ENCODE results near the gene HERPUD1. TPM values are rescaled to one million over a fixed set of nuclear protein-coding genes. Genes with fewer than 3 reads are reported as not detected.

The HERPUD1 gene
- total and polyA plus RNA-seq, 2 of the 13 experiments (the other 11 are each of a cell fraction or from before 2014, with no cell fraction given): 96.2 to 323 TPM

- intact Hi-C loops (cut with micrococcal nuclease; ENCODE audit: unreplicated experiment) (no loop called here), in situ Hi-C loops (cut with HindIII; ENCODE audit: extremely low pct_ligation_motif_present, low pct_unique_long_range_greater_than_20kb) (no loop called here)
- Histone ChIP-seq H3K9ac (ENCODE audit: insufficient read depth, low read depth, low read length) (peak overlapping the region; percentile 48; the same call in 1 of the 2 replicates), H3K4me3 (replicated peaks in 1 of 3; ENCODE audit: insufficient read depth in 1 of 3, low read depth in 2 of 3, low read length in 3 of 3) (peak overlapping the region; percentile 82 to 87 (median 85)), H3K27me3 (ENCODE audit: control insufficient read depth in 1 of 2, insufficient read depth in 2 of 2, low read length in 2 of 2) (peaks cover 3 to 43% of the 10 kb centered on the region in 2 experiments), H3K79me2 (ENCODE audit: insufficient read depth, low read length) (no peaks in the 10 kb centered on the region), H3K9me3 (ENCODE audit: low read length) (no peaks in the 10 kb centered on the region), H3K36me3 (replicated peaks in 1 of 2; ENCODE audit: control insufficient read depth in 1 of 2, insufficient read depth in 2 of 2, low read length in 2 of 2) (no peaks in the 10 kb centered on the region), H2AFZ (ENCODE audit: low read length) (no peak overlapping the region), H3K4me2 (ENCODE audit: low read depth, low read length) (peak overlapping the region; percentile 92), H4K20me1 (ENCODE audit: insufficient read depth, low read length) (no peaks in the 10 kb centered on the region), H3K27ac (ENCODE audit: extremely low read length, insufficient read depth, low read length) (no peak overlapping the region), H3K4me1 (ENCODE audit: insufficient read depth, low read length) (peaks cover 58% of the 10 kb centered on the region)
- BruUV-seq (replicated peaks): TSS peak; percentile 51
- DNase-seq (ENCODE audit: low spot score) (no peak), ATAC-seq (no peak), FAIRE-seq (no peak)
- ChIA-PET CTCF (ENCODE audit: low intra/inter-chr PET ratio, low total read pairs) (no interaction called here), POLR2A (interaction anchor here (0.9 to 2.7 kb wide), 10 partner anchors 10 to 58 kb away, joined by 3 to 12 read pairs (median 4); no protein-coding TSS in a partner anchor)
- 11% methylated on average over 7 of the region's 7 CpGs for WGBS (ENCODE audit: low lambda C conversion rate)
- no peak for TF ChIP-seq ZNF512B (CRISPR knock-in tag; IDR thresholded peaks at IDR 0.05; ENCODE audit: borderline replicate concordance)
- 0 out of 2 replicates have a peak, but pooled peaks have one; percentile 15 for TF ChIP-seq ONECUT2 (CRISPR knock-in tag; IDR thresholded peaks at IDR 0.05)
- no peak for TF ChIP-seq ZNF432 (CRISPR knock-in tag; IDR thresholded peaks at IDR 0.05; ENCODE audit: borderline replicate concordance)
- TF ChIP-seq PBX3 (CRISPR knock-in tag; IDR thresholded peaks at IDR 0.05; ENCODE audit: borderline replicate concordance): peak; percentile 11; the same call in 1 of the 2 replicates
- peak; percentile 7; the same call in 1 of the 2 replicates for TF ChIP-seq ZBTB10 (CRISPR knock-in tag; IDR thresholded peaks at IDR 0.05; ENCODE audit: borderline replicate concordance)
- no peak for TF ChIP-seq ZNF766 (CRISPR knock-in tag; IDR thresholded peaks at IDR 0.05; ENCODE audit: borderline replicate concordance)
- TF ChIP-seq ZNF503 (CRISPR knock-in tag; IDR thresholded peaks at IDR 0.05): 0 out of 2 replicates have a peak, but pooled peaks have one; percentile 14
These were observed 58.0 kb downstream of the HERPUD1 start for GRCh38 chr16:56989988-56990387.
